Left ventricle myocardium inferior (tissue), 1 donor: Measurements from ENCODE around the gene SAMD4B. TPM values are rescaled to one million over a fixed set of nuclear protein-coding genes. Genes with fewer than 3 reads are reported as not detected.
A peak's percentile ranks its signal among the peaks of the same experiment; 100 is the strongest.

Experiments
- DNase-seq: peaks from one replicate; pipeline ENCODE4 v3.0.0-alpha.2; 2020
- H3K27ac ChIP-seq: fragments of 200-600 bp; replicated peaks from 2 replicates; pipeline ENCODE4 v1.8.0; 2021
- H3K27me3 ChIP-seq: fragments of 200-600 bp; 2 replicates; pipeline ENCODE4 v1.8.0; 2021; ENCODE audit warnings: low read depth
- H3K36me3 ChIP-seq: fragments of 200-600 bp; 2 replicates; pipeline ENCODE4 v1.8.0; 2021
- H3K4me1 ChIP-seq: fragments of 200-600 bp; 2 replicates; pipeline ENCODE4 v1.8.0; 2021
- H3K4me3 ChIP-seq: fragments of 200-600 bp; 2 replicates; pipeline ENCODE4 v1.8.0; 2021; ENCODE audit warnings: mild to moderate bottlenecking, moderate library complexity
- H3K9me3 ChIP-seq: fragments of 200-600 bp; replicated peaks from 2 replicates; pipeline ENCODE4 v1.8.0; 2021
- CTCF ChIP-seq: fragments of 200-600 bp; IDR thresholded peaks from 2 replicates; pipeline ENCODE4 v1.8.0; 2021; ENCODE audit warnings: antibody characterized with exemption, mild to moderate bottlenecking, borderline replicate concordance
- intact Hi-C: fragments of 100-400 bp; cut with micrococcal nuclease; formaldehyde crosslinking; loops from one replicate; pipeline ENCODE4 v1.11.0; 2022
- total RNA-seq: library from RNA; stranded (reverse); fragmentation: NEBNext Ultra II Directional; extraction: Animal tissue kit (Norgen Biotek cat#: 25700); gene quantifications from one replicate; pipeline ENCODE4 v1.2.1, GENCODE V29; 2021
- donor health status: DM: no; HTN: yes; CAD: no; lungs with severe emphysema.

The SAMD4B gene
- total RNA-seq, 1 donor from 2014 or later: 47.9 TPM

- peaks cover 16% of the 10 kb centered on the region for H3K36me3 ChIP-seq
- H3K4me1 ChIP-seq: peaks cover 85% of the 10 kb centered on the region
- DNase-seq: peak; percentile 56
- H3K9me3 ChIP-seq: no peaks in the 10 kb centered on the region
- H3K4me3 ChIP-seq: peak overlapping the region; percentile 87
- TF ChIP-seq CTCF: no peak
- intact Hi-C loops: no loop called here
- H3K27me3 ChIP-seq: no peaks in the 10 kb centered on the region
- peak overlapping the region; percentile 99 for H3K27ac ChIP-seq
Observed at GRCh38 chr19:39407660-39408391, 65.6 kb downstream of the SAMD4B start.

- Histone ChIP-seq H3K27me3 (no peaks in the 10 kb centered on the region), H3K4me3 (peak overlapping the region; percentile 87), H3K36me3 (peaks cover 16% of the 10 kb centered on the region), H3K9me3 (no peaks in the 10 kb centered on the region), H3K27ac (peak overlapping the region; percentile 99), H3K4me1 (peaks cover 85% of the 10 kb centered on the region)
- no peak for DNase-seq
- no peak for TF ChIP-seq CTCF
- intact Hi-C loops: no loop called here
Observed at GRCh38 chr19:39408392-39409207, 66.4 kb downstream of the SAMD4B start.

- Histone ChIP-seq H3K4me1 (peaks cover 87% of the 10 kb centered on the region), H3K9me3 (no peaks in the 10 kb centered on the region), H3K27ac (peak overlapping the region; percentile 99), H3K36me3 (peaks cover 16% of the 10 kb centered on the region), H3K27me3 (no peaks in the 10 kb centered on the region), H3K4me3 (peak overlapping the region; percentile 87)
- DNase-seq: peak; percentile 95
- TF ChIP-seq CTCF: no peak
- intact Hi-C loops: no loop called here
Observed at GRCh38 chr19:39409208-39410016, 67.2 kb downstream of the SAMD4B start.

DNA sequence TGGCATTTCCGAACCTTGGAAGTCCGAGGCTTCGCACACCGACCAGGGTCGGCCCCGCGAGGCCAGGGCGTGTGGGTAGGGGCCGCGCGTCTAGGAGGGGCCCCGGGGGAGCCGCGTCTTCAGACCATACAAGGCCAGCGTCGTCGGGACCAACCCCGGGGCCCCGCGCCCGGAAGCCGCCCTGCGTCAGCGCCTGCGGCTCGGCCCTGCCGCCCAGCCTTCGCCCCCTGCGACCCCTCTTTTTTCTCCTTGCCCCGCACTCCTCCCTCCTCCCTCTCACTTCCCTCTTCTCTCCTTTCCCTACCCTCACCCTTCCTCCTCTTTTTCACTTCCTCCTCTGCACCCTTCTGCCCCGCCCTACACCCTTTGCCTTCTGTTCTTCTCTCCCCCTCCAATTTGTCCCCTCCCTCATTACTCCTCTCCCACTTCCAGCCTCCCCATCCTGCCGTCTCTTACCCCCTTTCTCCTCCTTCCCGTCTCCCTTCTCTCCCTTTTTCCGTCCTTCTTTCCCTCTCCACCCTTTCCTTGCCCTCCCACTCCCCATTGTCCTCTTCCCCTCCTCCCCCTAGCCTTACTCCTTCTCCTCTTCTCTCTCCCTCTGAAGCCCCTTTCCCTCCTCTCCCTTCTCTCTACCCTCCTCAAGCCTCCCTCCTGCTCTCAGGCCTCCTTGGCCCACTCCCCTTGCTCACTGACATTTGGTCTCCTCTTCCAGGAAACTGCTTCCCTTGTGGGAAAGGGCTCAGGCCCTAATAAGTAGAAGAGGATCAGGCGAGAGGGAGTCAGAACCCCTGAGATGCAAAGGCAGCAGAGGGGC, 68.0 kb downstream of the SAMD4B start:
- peaks cover 16% of the 10 kb centered on the region for H3K36me3 ChIP-seq
- peaks cover 87% of the 10 kb centered on the region for H3K4me1 ChIP-seq
- intact Hi-C loops: no loop called here
- TF ChIP-seq CTCF: no peak
- H3K9me3 ChIP-seq: no peaks in the 10 kb centered on the region
- no peaks in the 10 kb centered on the region for H3K27me3 ChIP-seq
- peak overlapping the region; percentile 99 for H3K27ac ChIP-seq
- H3K4me3 ChIP-seq: peak overlapping the region; percentile 87
- DNase-seq: peak; percentile 87

- Histone ChIP-seq H3K27ac (peak overlapping the region; percentile 99), H3K4me1 (peaks cover 87% of the 10 kb centered on the region), H3K27me3 (no peaks in the 10 kb centered on the region), H3K36me3 (peaks cover 16% of the 10 kb centered on the region), H3K9me3 (no peaks in the 10 kb centered on the region), H3K4me3 (peak overlapping the region; percentile 87)
- TF ChIP-seq CTCF: no peak
- no peak for DNase-seq
- intact Hi-C loops: no loop called here
Observed at GRCh38 chr19:39410831-39411080, 68.5 kb downstream of the SAMD4B start.
